ENCODE data around the gene HSPA4.

Gene HSPA4

GRCh38 chr5:133144245-133144981 lies 92.6 kb downstream of the HSPA4 start:
- no peak for DNase-seq (ENCODE audit: low spot score in 2 of 2)
- Mint-ChIP-seq H3K4me3 (no peak overlapping the region), H3K9me3 (no peaks in the 10 kb centered on the region), H3K4me1 (no peaks in the 10 kb centered on the region), H3K36me3 (no peaks in the 10 kb centered on the region), H3K27ac (no peak overlapping the region)
- ATAC-seq, result no peak

DNA sequence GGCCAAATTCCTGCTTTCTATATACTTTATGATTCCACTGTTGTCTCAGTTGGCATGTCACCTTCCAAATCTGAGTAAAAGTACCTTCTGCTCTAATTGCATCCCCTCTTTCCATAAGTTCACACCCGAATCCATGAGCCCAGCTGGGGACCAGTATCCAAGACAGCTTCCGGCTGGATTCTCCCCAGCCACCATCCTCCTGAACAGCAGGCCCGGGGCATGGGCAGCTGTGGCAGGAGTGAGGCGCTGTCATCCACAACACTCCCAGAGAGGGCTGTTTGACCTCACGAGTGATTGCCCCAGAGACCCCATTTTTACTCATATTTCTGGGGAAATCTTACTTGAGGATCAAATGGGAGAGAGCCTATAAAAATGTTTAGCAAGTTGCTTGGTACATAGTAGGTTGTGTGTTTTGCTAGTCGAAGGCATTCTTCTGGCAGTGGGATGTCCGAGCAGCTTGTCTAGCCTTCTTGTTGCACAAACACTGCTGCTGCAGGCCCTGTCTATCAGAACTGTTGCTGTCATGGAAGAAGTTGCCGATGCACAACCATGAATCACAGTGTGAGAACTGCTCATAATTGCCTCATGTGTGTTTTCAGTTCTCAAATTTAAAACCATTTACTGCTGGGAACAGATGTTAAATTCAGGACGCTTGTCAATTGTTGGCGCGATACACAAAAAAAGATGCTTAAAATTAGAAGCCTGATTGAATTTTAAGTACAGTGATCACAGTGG lies 93.8 kb downstream of the HSPA4 start:
- no peak for DNase-seq (ENCODE audit: low spot score in 2 of 2)
- no peak for ATAC-seq
- H3K4me3 Mint-ChIP-seq, result no peak overlapping the region

GRCh38 chr5:133147411-133147810 lies 95.6 kb downstream of the HSPA4 start:
- no peak overlapping the region for H3K27ac Mint-ChIP-seq

More for the DNA sequence above, 93.8 kb downstream of the HSPA4 start:
- no peaks in the 10 kb centered on the region for H3K9me3 Mint-ChIP-seq
- H3K4me1 Mint-ChIP-seq, result no peaks in the 10 kb centered on the region
- H3K36me3 Mint-ChIP-seq, result no peaks in the 10 kb centered on the region
- H3K27ac Mint-ChIP-seq, result no peak overlapping the region

GRCh38 chr5:133147815-133148567 lies 96.2 kb downstream of the HSPA4 start:
- DNase-seq (ENCODE audit: low spot score in 2 of 2), result no peak
- no peaks in the 10 kb centered on the region for H3K4me1 Mint-ChIP-seq
- H3K36me3 Mint-ChIP-seq, result no peaks in the 10 kb centered on the region
- no peak for ATAC-seq
- no peaks in the 10 kb centered on the region for H3K9me3 Mint-ChIP-seq
- H3K27ac Mint-ChIP-seq, result no peak overlapping the region
- no peak overlapping the region for H3K4me3 Mint-ChIP-seq

More at GRCh38 chr5:133147411-133147810, 95.6 kb downstream of the HSPA4 start:
- Mint-ChIP-seq H3K36me3 (no peaks in the 10 kb centered on the region), H3K4me1 (no peaks in the 10 kb centered on the region), H3K4me3 (no peak overlapping the region), H3K9me3 (no peaks in the 10 kb centered on the region)
- ATAC-seq (no peak), DNase-seq (ENCODE audit: low spot score in 2 of 2) (no peak)

DNA sequence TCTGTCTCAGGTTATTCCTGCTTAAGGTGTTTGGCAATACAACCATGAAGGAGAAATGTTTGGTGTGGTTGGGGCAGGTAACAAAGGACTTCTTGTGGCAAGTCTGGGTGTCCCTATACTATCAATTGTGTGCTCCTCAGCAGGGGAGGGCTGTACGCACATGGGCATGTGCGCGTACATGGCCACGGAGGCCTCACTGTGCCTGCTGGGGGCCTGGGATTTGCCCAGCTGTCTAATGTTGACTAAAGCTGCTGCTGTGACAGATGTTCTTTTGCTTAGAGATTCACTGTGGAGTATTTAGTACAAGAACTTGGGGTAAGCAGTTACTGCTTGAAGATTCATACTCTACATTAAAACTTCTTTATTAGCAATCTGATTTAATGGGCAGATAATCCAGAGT lies 97.5 kb downstream of the HSPA4 start:
- Mint-ChIP-seq H3K27ac (no peak overlapping the region), H3K36me3 (no peaks in the 10 kb centered on the region), H3K4me3 (no peak overlapping the region), H3K4me1 (no peaks in the 10 kb centered on the region), H3K9me3 (no peaks in the 10 kb centered on the region)
- DNase-seq (ENCODE audit: low spot score in 2 of 2) (no peak), ATAC-seq (no peak)

DNA sequence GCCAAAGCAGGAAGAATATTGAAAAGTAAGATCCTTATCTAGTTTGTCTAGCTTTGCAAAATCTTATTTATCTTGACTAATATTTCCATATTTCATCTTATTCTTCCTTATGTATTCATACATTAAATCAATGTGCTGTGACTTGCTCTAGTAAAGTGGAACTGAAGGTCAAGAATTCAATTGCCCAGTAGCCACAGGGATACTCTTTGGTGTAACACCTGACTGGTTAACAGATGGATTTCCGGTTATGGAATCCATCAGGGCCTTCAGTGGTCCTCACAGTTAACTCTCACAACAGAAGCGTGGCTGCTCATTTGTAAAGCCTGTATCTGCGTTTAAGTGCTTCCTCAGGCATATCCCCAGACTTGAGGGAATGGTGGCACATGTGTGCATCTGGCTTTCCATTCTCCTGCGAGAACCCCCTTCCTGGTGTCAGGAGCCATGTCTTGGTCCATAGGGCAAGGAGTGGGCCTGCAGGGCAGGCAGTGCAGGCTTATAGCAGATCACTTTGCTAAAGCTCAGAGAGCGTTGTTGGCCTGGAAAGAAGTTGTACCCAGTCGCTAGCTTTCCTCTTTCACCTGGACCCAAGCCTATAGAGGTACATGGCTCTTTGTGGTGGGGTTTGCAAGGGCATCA lies 99.2 kb downstream of the HSPA4 start:
- Mint-ChIP-seq H3K4me1 (no peaks in the 10 kb centered on the region), H3K4me3 (no peak overlapping the region), H3K27ac (no peak overlapping the region), H3K9me3 (no peaks in the 10 kb centered on the region), H3K36me3 (no peaks in the 10 kb centered on the region)
- DNase-seq (ENCODE audit: low spot score in 2 of 2) (no peak), ATAC-seq (no peak)

- Mint-ChIP-seq H3K27ac (no peak overlapping the region), H3K36me3 (no peaks in the 10 kb centered on the region), H3K4me3 (no peak overlapping the region), H3K9me3 (no peaks in the 10 kb centered on the region), H3K4me1 (no peaks in the 10 kb centered on the region)
- ATAC-seq (no peak), DNase-seq (ENCODE audit: low spot score in 2 of 2) (no peak)
These were observed 102.7 kb downstream of the HSPA4 start for GRCh38 chr5:133154274-133155075.

GRCh38 chr5:133155326-133155969 lies 103.6 kb downstream of the HSPA4 start:
- no peak for DNase-seq (ENCODE audit: low spot score in 2 of 2)
- H3K4me1 Mint-ChIP-seq, result no peaks in the 10 kb centered on the region
- H3K9me3 Mint-ChIP-seq, result no peaks in the 10 kb centered on the region
- no peak overlapping the region for H3K27ac Mint-ChIP-seq
- H3K36me3 Mint-ChIP-seq, result no peaks in the 10 kb centered on the region
- no peak overlapping the region for H3K4me3 Mint-ChIP-seq
- ATAC-seq, result no peak

All from stimulated activated effector memory CD8-positive, alpha-beta T cell treated with anti-CD3 and anti-CD28 coated beads, Interleukin-12 subunit alpha, Interleukin-12 subunit beta, amount 100 ng/mL, for 72 hours (primary cell).